Brain pericyte (primary cell): ENCODE measurements around the gene USP17L26.
"Not testable (repeated sequence)": the region's sequence is repeated elsewhere in the genome, so short reads cannot be mapped to it uniquely, and the experiment has no call there.

Experiments
- DNase-seq: peaks from one replicate; pipeline ENCODE4 v3.0.0-alpha.2; 2012; ENCODE audit warnings: low read depth, low spot score

Gene USP17L26

DNA sequence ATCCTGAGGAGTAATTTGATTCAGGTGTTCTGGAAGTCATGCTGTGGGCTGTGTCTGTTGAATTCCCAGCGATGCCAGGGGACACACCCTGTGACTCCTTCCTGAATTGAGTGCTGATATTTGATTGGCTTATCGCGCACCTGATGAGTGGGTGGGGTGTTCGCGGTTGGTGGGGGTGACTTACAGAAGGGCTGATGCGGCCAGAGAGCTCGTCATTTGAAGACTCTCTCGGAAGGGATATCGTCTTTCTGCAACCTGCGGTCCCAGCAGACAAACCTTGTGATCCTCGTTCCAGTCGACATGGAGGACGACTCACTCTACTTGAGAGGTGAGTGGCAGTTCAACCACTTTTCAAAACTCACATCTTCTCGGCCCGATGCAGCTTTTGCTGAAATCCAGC lies at the start of gene USP17L26:
TSS of gene USP17L26 (plus strand) at position 301 of the 400 bp plus-strand sequence. CDS start at position 301, 0 bp downstream.
- DNase-seq = not testable (repeated sequence)

DNA sequence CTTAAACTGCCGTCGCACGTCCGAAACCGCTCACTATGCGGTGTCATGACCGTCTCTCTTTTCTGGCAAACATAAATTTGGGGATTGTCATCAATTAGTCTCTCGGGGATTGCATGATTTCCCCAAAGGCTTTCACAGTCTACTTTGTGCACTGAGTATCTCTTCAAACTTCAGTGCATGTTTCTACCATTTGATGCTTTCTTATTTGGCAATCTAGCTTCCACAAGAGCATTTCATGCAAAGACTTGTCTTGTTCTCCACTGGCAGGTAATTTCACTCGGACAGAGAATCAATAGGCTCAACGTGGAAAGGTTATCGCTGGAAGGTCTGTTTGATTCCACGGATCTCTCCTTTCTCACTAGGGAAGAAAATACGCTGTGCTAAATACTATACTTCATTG lies 10.3 kb upstream of the USP17L26 start:
- not testable (repeated sequence) for DNase-seq

DNA sequence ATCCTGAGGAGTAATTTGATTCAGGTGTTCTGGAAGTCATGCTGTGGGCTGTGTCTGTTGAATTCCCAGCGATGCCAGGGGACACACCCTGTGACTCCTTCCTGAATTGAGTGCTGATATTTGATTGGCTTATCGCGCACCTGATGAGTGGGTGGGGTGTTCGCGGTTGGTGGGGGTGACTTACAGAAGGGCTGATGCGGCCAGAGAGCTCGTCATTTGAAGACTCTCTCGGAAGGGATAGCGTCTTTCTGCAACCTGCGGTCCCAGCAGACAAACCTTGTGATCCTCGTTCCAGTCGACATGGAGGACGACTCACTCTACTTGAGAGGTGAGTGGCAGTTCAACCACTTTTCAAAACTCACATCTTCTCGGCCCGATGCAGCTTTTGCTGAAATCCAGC lies 9.6 kb upstream of the USP17L26 start, which contains the start of gene USP17L24:
TSS of gene USP17L24 (plus strand) at position 301 of the 400 bp plus-strand sequence. CDS start at position 301, 0 bp downstream.
- DNase-seq = not testable (repeated sequence)

DNA sequence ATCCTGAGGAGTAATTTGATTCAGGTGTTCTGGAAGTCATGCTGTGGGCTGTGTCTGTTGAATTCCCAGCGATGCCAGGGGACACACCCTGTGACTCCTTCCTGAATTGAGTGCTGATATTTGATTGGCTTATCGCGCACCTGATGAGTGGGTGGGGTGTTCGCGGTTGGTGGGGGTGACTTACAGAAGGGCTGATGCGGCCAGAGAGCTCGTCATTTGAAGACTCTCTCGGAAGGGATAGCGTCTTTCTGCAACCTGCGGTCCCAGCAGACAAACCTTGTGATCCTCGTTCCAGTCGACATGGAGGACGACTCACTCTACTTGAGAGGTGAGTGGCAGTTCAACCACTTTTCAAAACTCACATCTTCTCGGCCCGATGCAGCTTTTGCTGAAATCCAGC lies 4.8 kb upstream of the USP17L26 start, which contains the start of gene USP17L25:
TSS of gene USP17L25 (plus strand) at position 301 of the 400 bp plus-strand sequence. CDS start at position 301, 0 bp downstream.
- DNase-seq = not testable (repeated sequence)

DNA sequence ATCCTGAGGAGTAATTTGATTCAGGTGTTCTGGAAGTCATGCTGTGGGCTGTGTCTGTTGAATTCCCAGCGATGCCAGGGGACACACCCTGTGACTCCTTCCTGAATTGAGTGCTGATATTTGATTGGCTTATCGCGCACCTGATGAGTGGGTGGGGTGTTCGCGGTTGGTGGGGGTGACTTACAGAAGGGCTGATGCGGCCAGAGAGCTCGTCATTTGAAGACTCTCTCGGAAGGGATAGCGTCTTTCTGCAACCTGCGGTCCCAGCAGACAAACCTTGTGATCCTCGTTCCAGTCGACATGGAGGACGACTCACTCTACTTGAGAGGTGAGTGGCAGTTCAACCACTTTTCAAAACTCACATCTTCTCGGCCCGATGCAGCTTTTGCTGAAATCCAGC lies 4.6 kb downstream of the USP17L26 start, which contains the start of gene USP17L5:
TSS of gene USP17L5 (plus strand) at position 301 of the 400 bp plus-strand sequence. CDS start at position 301, 0 bp downstream.
- DNase-seq = not testable (repeated sequence)

GRCh38 chr4:9343848-9344247 lies 9.4 kb downstream of the USP17L26 start, which contains the start of gene USP17L27:
TSS of gene USP17L27 (plus strand) at chr4:9344148. CDS start at chr4:9344148, 0 bp downstream.
- DNase-seq = not testable (repeated sequence)

DNA sequence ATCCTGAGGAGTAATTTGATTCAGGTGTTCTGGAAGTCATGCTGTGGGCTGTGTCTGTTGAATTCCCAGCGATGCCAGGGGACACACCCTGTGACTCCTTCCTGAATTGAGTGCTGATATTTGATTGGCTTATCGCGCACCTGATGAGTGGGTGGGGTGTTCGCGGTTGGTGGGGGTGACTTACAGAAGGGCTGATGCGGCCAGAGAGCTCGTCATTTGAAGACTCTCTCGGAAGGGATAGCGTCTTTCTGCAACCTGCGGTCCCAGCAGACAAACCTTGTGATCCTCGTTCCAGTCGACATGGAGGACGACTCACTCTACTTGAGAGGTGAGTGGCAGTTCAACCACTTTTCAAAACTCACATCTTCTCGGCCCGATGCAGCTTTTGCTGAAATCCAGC lies 14.1 kb downstream of the USP17L26 start, which contains the start of gene USP17L28:
TSS of gene USP17L28 (plus strand) at position 301 of the 400 bp plus-strand sequence. CDS start at position 301, 0 bp downstream.
- DNase-seq = not testable (repeated sequence)

DNA sequence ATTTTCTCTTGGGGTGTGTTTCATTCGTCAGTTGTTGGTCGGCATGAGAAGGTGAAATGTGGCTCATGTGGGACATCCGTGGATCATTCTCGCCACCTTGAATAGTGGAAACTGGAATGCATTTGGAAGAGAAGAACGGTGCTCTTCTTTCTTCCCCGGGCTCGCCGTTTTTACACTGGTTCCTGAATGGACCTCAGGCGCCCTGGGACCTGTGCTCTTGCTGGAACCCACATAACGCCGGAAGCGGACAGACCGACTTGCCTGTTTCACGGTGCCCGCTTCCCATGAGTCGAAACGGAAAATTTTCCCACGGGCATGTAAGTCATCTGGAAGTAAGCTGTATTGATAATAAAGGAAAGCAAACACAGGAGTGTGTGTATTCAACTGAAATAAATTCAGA lies 16.4 kb downstream of the USP17L26 start:
- DNase-seq = not testable (repeated sequence)

- not testable (repeated sequence) for DNase-seq
Measured at GRCh38 chr4:9353338-9353737, 18.9 kb downstream of the USP17L26 start, which contains the start of gene USP17L29. TSS of gene USP17L29 (plus strand) at chr4:9353638. CDS start at chr4:9353638, 0 bp downstream.

DNA sequence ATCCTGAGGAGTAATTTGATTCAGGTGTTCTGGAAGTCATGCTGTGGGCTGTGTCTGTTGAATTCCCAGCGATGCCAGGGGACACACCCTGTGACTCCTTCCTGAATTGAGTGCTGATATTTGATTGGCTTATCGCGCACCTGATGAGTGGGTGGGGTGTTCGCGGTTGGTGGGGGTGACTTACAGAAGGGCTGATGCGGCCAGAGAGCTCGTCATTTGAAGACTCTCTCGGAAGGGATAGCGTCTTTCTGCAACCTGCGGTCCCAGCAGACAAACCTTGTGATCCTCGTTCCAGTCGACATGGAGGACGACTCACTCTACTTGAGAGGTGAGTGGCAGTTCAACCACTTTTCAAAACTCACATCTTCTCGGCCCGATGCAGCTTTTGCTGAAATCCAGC lies 28.4 kb downstream of the USP17L26 start, which contains the start of gene USP17L30:
TSS of gene USP17L30 (plus strand) at position 301 of the 400 bp plus-strand sequence. CDS start at position 301, 0 bp downstream.
- not testable (repeated sequence) for DNase-seq

DNA sequence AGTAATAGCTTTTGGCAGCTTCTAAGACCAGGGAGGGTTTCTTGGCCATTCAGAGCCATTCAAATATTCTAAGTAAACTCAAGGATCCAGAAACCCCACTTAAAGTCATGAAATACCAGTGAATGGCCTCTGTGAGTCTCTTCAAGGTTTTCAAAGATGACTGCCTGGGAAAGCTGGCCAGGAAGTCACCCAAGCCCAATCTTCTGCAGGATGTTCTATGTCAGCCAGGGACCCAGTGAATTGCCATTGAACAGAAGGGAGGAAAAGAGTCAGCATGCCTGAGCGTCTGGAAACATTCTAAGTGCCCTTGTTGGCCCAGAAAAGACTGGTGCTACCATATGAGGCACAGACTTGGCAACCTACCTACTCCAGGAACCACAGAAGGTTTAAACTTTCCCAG lies 45.4 kb downstream of the USP17L26 start:
- DNase-seq = not testable (repeated sequence)

- not testable (repeated sequence) for DNase-seq
Measured at GRCh38 chr4:9381012-9381534, 46.6 kb downstream of the USP17L26 start.

- DNase-seq = no peak
Measured at GRCh38 chr4:9384126-9384525, 49.7 kb downstream of the USP17L26 start.
